ENCODE measurements around the gene NTRK2.
"Not testable (repeated sequence)": the region's sequence is repeated elsewhere in the genome, so short reads cannot be mapped to it uniquely, and the experiment has no call there.

NTRK2 gene

GRCh38 chr9:84858364-84858763, 188.8 kb downstream of the NTRK2 start:
- no peak for DNase-seq

GRCh38 chr9:84860249-84861115, 191.0 kb downstream of the NTRK2 start:
- DNase-seq = no peak

- no peak for DNase-seq
Measured at GRCh38 chr9:84861455-84861854, 191.9 kb downstream of the NTRK2 start.

GRCh38 chr9:84862308-84862707, 192.8 kb downstream of the NTRK2 start:
- DNase-seq = no peak

GRCh38 chr9:84862810-84863287, 193.3 kb downstream of the NTRK2 start:
- DNase-seq = no peak

- no peak for DNase-seq
Measured at GRCh38 chr9:84863372-84863771, 193.8 kb downstream of the NTRK2 start.

GRCh38 chr9:84866396-84867175, 197.1 kb downstream of the NTRK2 start:
- no peak for DNase-seq

- DNase-seq = no peak
Measured at GRCh38 chr9:84867186-84867585, 197.7 kb downstream of the NTRK2 start.

- no peak for DNase-seq
Measured at GRCh38 chr9:84869091-84869490, 199.6 kb downstream of the NTRK2 start.

GRCh38 chr9:84871983-84872382, 202.5 kb downstream of the NTRK2 start:
- DNase-seq = no peak

GRCh38 chr9:84874022-84874421, 204.5 kb downstream of the NTRK2 start:
- DNase-seq = no peak

GRCh38 chr9:84874596-84874995, 205.1 kb downstream of the NTRK2 start:
- DNase-seq = no peak

- no peak for DNase-seq
Measured at GRCh38 chr9:84875193-84875592, 205.7 kb downstream of the NTRK2 start.

GRCh38 chr9:84879631-84880030, 210.1 kb downstream of the NTRK2 start:
- DNase-seq = no peak

GRCh38 chr9:84880835-84881234, 211.3 kb downstream of the NTRK2 start:
- DNase-seq = no peak

GRCh38 chr9:84886866-84887265, 217.3 kb downstream of the NTRK2 start:
- DNase-seq = no peak

GRCh38 chr9:84891924-84892323, 222.4 kb downstream of the NTRK2 start:
- DNase-seq = no peak

- no peak for DNase-seq
Measured at GRCh38 chr9:84893419-84894128, 224.0 kb downstream of the NTRK2 start.

GRCh38 chr9:84894859-84895258, 225.3 kb downstream of the NTRK2 start:
- DNase-seq = no peak

GRCh38 chr9:84897362-84898094, 228.0 kb downstream of the NTRK2 start:
- no peak for DNase-seq

- no peak for DNase-seq
Measured at GRCh38 chr9:84898188-84898587, 228.7 kb downstream of the NTRK2 start.

GRCh38 chr9:84898618-84899017, 229.1 kb downstream of the NTRK2 start:
- not testable (repeated sequence) for DNase-seq

GRCh38 chr9:84899326-84899725, 229.8 kb downstream of the NTRK2 start:
- no peak for DNase-seq
